CD14-positive monocyte (primary cell): ENCODE measurements around the gene RASGRP2. TPM values are rescaled to one million over a fixed set of nuclear protein-coding genes. Genes with fewer than 3 reads are reported as not detected.

ENCODE experiments used
- DNase-seq, 3 donors: peaks; one replicate each; pipeline ENCODE4 v3.0.0-alpha.2; 2011 to 2022
- H2AFZ ChIP-seq: 2 replicates; pipeline ENCODE4 v1.6.0; 2012; ENCODE audit warnings: mild to moderate bottlenecking, low read depth, low read length, inconsistent platforms; ENCODE audit not compliant: insufficient read depth, poor library complexity, severe bottlenecking
- H3K27ac ChIP-seq, 2 donors: 1 replicate in 1 of 2; 2 replicates in 1 of 2; pipeline ENCODE4 v1.5.1; 2012 to 2013; ENCODE audit warnings: low read length in 2 of 2, control low read depth in 1 of 2, inconsistent platforms in 1 of 2, low read depth in 1 of 2, mild to moderate bottlenecking in 1 of 2
- H3K27me3 ChIP-seq, 2 donors: one replicate each; pipeline versions ENCODE4 v1.6.0 to v1.6.1; 2011 to 2013; ENCODE audit warnings: low read length in 2 of 2; ENCODE audit not compliant: control insufficient read depth in 2 of 2, insufficient read depth in 2 of 2
- H3K36me3 ChIP-seq, 2 donors: replicated peaks in 1 of 2; 1 replicate in 1 of 2; 2 replicates in 1 of 2; pipeline versions ENCODE4 v1.5.1 to v1.6.1; 2012 to 2013; ENCODE audit warnings: low read length in 2 of 2, control low read depth in 1 of 2, inconsistent platforms in 1 of 2, mild to moderate bottlenecking in 1 of 2; ENCODE audit not compliant: insufficient read depth in 2 of 2, control insufficient read depth in 1 of 2
- H3K4me1 ChIP-seq, 2 donors: 1 replicate in 1 of 2; 2 replicates in 1 of 2; pipeline versions ENCODE4 v1.5.1 to v1.6.1; 2012 to 2013; ENCODE audit warnings: low read length in 2 of 2, control low read depth in 1 of 2, inconsistent platforms in 1 of 2, mild to moderate bottlenecking in 1 of 2, moderate library complexity in 1 of 2; ENCODE audit not compliant: insufficient read depth in 2 of 2, control insufficient read depth in 1 of 2
- H3K4me2 ChIP-seq: replicated peaks from 2 replicates; pipeline ENCODE3; 2012; ENCODE audit warnings: low read length, moderate library complexity, mild to moderate bottlenecking; ENCODE audit not compliant: poor library complexity, severe bottlenecking; ENCODE audit errors: extremely low read depth
- H3K4me3 ChIP-seq, 3 experiments: fragments of 200-600 bp in 1 of 3; sonication (generic) in 1 of 3; replicated peaks in 1 of 3; 1 replicate in 2 of 3; 2 replicates in 1 of 3; pipeline ENCODE4 v1.5.1; 2011 to 2013; ENCODE audit warnings: low read length in 3 of 3, mild to moderate bottlenecking in 3 of 3, control low read depth in 2 of 3, low read depth in 2 of 3, inconsistent platforms in 1 of 3, moderate library complexity in 1 of 3
- H3K79me2 ChIP-seq: 2 replicates; pipeline ENCODE4 v1.6.0; 2012; ENCODE audit warnings: mild to moderate bottlenecking, control low read depth, inconsistent platforms, low read length, moderate library complexity; ENCODE audit not compliant: insufficient read depth
- H3K9ac ChIP-seq: 2 replicates; pipeline ENCODE4 v1.6.0; 2017; ENCODE audit warnings: low read length, mild to moderate bottlenecking; ENCODE audit not compliant: insufficient read depth, poor library complexity, severe bottlenecking
- H3K9me3 ChIP-seq, 2 donors: replicated peaks in 1 of 2; 1 replicate in 1 of 2; 2 replicates in 1 of 2; pipeline versions ENCODE4 v1.5.1 to v1.6.1; 2012 to 2013; ENCODE audit warnings: low read length in 2 of 2, control low read depth in 1 of 2; ENCODE audit not compliant: control insufficient read depth in 1 of 2, insufficient read depth in 1 of 2
- H4K20me1 ChIP-seq: 2 replicates; pipeline ENCODE4 v1.6.0; 2012; ENCODE audit warnings: mild to moderate bottlenecking, low read length, control low read depth, moderate library complexity; ENCODE audit not compliant: insufficient read depth
- H3K27ac Mint-ChIP-seq, 7 donors: one replicate each; pipeline ENCODE4 v1.8.0; 2020; ENCODE audit warnings: mild to moderate bottlenecking in 7 of 7, mixed read lengths in 7 of 7, moderate library complexity in 6 of 7, inconsistent platforms in 2 of 7
- H3K27me3 Mint-ChIP-seq, 3 donors: one replicate each; pipeline ENCODE4 v1.8.0; 2021 to 2022; ENCODE audit warnings: low read depth in 3 of 3, mild to moderate bottlenecking in 3 of 3, mixed read lengths in 3 of 3, moderate library complexity in 3 of 3, inconsistent platforms in 1 of 3
- H3K36me3 Mint-ChIP-seq, 2 donors: one replicate each; pipeline ENCODE4 v1.8.0; 2020; ENCODE audit warnings: mixed read lengths in 2 of 2, inconsistent platforms in 1 of 2, mild to moderate bottlenecking in 1 of 2
- H3K4me1 Mint-ChIP-seq: one replicate; pipeline ENCODE4 v1.8.0; 2020; ENCODE audit warnings: mild to moderate bottlenecking, mixed read lengths
- H3K4me3 Mint-ChIP-seq, 2 donors: one replicate each; pipeline ENCODE4 v1.8.0; 2020; ENCODE audit warnings: mild to moderate bottlenecking in 2 of 2, mixed read lengths in 2 of 2, moderate library complexity in 1 of 2
- H3K9me3 Mint-ChIP-seq, 7 donors: one replicate each; pipeline ENCODE4 v1.8.0; 2020 to 2022; ENCODE audit warnings: mixed read lengths in 7 of 7, mild to moderate bottlenecking in 6 of 7, moderate library complexity in 6 of 7, inconsistent platforms in 2 of 7
- CTCF ChIP-seq: fragments of 200-600 bp; IDR thresholded peaks from one replicate; pipeline ENCODE4 v1.8.0; 2022; ENCODE audit warnings: antibody characterized with exemption, mild to moderate bottlenecking
- WGBS: methylation state at CpG from one replicate; pipeline ENCODE4 v1.1.5; 2013; ENCODE audit warnings: missing lambda C conversion rate; ENCODE audit not compliant: insufficient coverage; 5-methylcytosine and 5-hydroxymethylcytosine counted together
- intact Hi-C, 2 donors: fragments of 100-400 bp; cut with micrococcal nuclease; formaldehyde crosslinking; loops; one replicate each; pipeline versions ENCODE4 v1.15.0 to v1.15.1; 2023
- polyA plus RNA-seq, 3 donors: library from polyadenylated mRNA; depleted of rRNA in 1 of 3; unstranded in 2 of 3; stranded (reverse) in 1 of 3; fragments of 300-500 nt in 2 of 3; fragments of >200 nt in 1 of 3; fragmentation: Illumina TruSeq in 2 of 3; gene quantifications; 1 replicate in 2 of 3; 2 replicates in 1 of 3; pipeline ENCODE4 v1.2.3, GENCODE V29; 2012 to 2021

The RASGRP2 gene
- polyA plus RNA-seq, 3 donors = 67.6 to 242 (median 68.8) TPM

DNA sequence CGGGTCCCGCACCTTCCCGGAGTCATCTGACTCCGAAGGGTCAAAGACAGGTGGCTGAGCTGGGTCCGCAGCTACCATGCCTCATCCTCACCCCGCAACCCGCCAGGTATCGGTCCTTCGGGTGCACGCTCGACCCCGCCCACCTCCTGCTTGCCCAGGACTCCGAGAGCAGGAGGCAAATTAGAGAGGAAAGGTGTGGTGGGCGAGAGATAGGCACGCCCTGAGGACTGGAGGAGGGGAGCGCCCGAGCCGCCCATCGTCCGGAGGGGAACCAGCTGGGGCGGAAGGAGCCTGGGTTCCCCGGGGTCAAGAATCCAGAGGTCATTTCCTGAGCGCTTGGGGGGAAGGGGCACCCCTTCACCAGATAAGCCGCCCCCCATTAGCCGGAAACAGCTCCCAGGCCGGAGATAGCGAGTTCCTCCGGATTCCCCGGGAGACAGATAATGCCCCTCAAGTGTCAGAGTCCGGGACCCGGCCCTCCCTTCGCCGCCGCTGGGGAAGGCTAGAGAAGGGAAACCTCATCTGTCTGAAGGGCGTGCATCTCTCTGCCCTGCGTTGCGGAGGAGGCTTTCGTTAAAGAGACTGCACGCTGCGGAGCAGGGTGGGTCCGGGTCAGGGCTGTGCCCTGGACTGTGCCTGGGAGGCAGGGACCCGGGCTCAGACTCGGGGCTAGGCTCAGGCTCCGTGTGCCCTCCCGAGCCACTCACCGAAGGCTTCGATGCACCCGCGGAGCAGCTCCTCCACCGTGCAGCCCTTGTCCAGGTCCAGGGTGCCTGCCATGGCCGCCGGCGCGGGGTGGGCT is 1.7 kb downstream of the RASGRP2 start:
- H2AFZ ChIP-seq = peak overlapping the region; percentile 91
- H4K20me1 ChIP-seq = peaks cover 53% of the 10 kb centered on the region
- 10% methylated on average over 47 of the region's 54 CpGs for WGBS
- H3K4me2 ChIP-seq = peak overlapping the region; percentile 99
- H3K27me3 ChIP-seq = no peaks in the 10 kb centered on the region
- peaks cover 32 to 48% of the 10 kb centered on the region in 2 donors for H3K4me1 ChIP-seq
- H3K36me3 ChIP-seq = peaks cover 21 to 40% of the 10 kb centered on the region in 2 donors
- intact Hi-C loops = no loop called here
- H3K79me2 ChIP-seq = peaks cover 60% of the 10 kb centered on the region
- H3K4me3 ChIP-seq = peak overlapping the region; percentile 71 to 95 (median 91)
- no peaks in the 10 kb centered on the region for H3K9me3 Mint-ChIP-seq
- peaks cover 33 to 44% of the 10 kb centered on the region in 2 donors for H3K36me3 Mint-ChIP-seq
- peaks cover 0 to 4% (median 1%) of the 10 kb centered on the region in 3 donors for H3K27me3 Mint-ChIP-seq
- no peak for TF ChIP-seq CTCF
- H3K9ac ChIP-seq = peak overlapping the region; percentile 75
- H3K4me1 Mint-ChIP-seq = peaks cover 35% of the 10 kb centered on the region
- no peaks in the 10 kb centered on the region for H3K9me3 ChIP-seq
- peak overlapping the region; percentile 31 to 77 (median 68) for H3K27ac Mint-ChIP-seq
- DNase-seq = peak in 1 of 3 donors; percentile 12
- peak overlapping the region; percentile 87 to 91 for H3K4me3 Mint-ChIP-seq
- H3K27ac ChIP-seq = peak overlapping the region in 1 of 2 donors; percentile 83

DNA sequence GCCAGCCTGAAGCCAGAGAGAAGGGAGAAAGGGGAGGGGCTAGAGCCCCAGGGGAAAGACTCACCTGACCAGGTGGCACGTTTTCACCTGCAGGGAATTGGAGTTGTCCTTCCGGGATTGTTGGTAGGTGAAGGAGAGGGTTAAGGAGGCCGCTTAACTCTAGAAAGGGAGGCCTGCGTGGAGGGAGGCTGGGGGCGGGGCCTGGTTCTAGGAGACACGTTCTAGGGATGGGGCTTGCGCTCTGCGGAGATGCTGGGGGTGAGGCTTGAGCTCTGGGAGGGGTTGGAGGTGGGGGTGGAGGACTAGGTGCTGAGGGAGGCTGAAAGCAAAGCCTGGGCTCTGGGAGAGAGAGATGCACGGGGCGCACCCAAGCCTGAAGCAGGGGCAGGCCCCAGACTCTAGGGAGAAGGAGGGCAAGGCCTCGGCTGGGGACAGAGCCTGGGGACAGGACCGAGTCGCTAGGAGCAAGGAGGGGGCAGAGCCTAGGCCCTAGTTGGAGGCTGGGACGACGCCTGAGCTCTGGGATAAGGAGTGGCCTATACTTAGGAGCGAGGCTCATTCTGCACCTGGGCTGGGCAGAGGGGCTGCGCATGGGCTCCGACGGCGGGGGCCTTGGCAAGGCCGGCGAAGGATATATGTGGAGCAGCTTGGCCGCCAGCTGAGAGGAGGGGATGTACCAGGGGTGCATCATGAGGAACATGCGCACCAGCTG is 2.4 kb downstream of the RASGRP2 start:
- no peaks in the 10 kb centered on the region for H3K27me3 ChIP-seq
- no peak overlapping the region for H2AFZ ChIP-seq
- Mint-ChIP-seq H3K36me3 (peaks cover 40 to 51% of the 10 kb centered on the region in 2 donors), H3K4me1 (peaks cover 32% of the 10 kb centered on the region), H3K27me3 (peaks cover 0 to 4% (median 1%) of the 10 kb centered on the region in 3 donors), H3K27ac (peak overlapping the region in 6 of 7 donors; percentile 31 to 74 (median 58)), H3K4me3 (peak overlapping the region; percentile 87 to 91), H3K9me3 (no peaks in the 10 kb centered on the region)
- H3K36me3 ChIP-seq = peaks cover 29 to 47% of the 10 kb centered on the region in 2 donors
- H3K9me3 ChIP-seq = no peaks in the 10 kb centered on the region
- TF ChIP-seq CTCF = no peak
- peak overlapping the region in 1 of 2 donors; percentile 83 for H3K27ac ChIP-seq
- intact Hi-C loops = no loop called here
- 79% methylated on average over 17 of the region's 24 CpGs for WGBS
- H3K4me1 ChIP-seq = peaks cover 32 to 48% of the 10 kb centered on the region in 2 donors
- peaks cover 67% of the 10 kb centered on the region for H3K79me2 ChIP-seq
- no peak for DNase-seq
- peak overlapping the region; percentile 71 to 95 (median 91) for H3K4me3 ChIP-seq
- peak overlapping the region; percentile 99 for H3K4me2 ChIP-seq
- peaks cover 60% of the 10 kb centered on the region for H4K20me1 ChIP-seq
- peak overlapping the region; percentile 75 for H3K9ac ChIP-seq
